Renal pelvis (tissue), 4 donors: Measurements from ENCODE around the gene GPR183. TPM values are rescaled to one million over a fixed set of nuclear protein-coding genes. Genes with fewer than 3 reads are reported as not detected.

Experiments used
- DNase-seq: peaks from one replicate; pipeline ENCODE4 v3.0.0-alpha.2; 2013
- polyA plus RNA-seq, 3 donors: library from polyadenylated mRNA; unstranded; fragments of 120-200 nt; gene quantifications; one replicate each; pipeline ENCODE4 v1.2.1, GENCODE V29; 2013; ENCODE audit not compliant: insufficient read length in 3 of 3

GPR183 gene
- polyA plus RNA-seq, 3 donors: 1.4 to 2.2 (median 1.9) TPM

GRCh38 chr13:99312493-99312883 lies 5.3 kb upstream of the GPR183 start:
- no peak for DNase-seq

- DNase-seq: no peak
These were observed 4.7 kb upstream of the GPR183 start for GRCh38 chr13:99311748-99312492.

DNA sequence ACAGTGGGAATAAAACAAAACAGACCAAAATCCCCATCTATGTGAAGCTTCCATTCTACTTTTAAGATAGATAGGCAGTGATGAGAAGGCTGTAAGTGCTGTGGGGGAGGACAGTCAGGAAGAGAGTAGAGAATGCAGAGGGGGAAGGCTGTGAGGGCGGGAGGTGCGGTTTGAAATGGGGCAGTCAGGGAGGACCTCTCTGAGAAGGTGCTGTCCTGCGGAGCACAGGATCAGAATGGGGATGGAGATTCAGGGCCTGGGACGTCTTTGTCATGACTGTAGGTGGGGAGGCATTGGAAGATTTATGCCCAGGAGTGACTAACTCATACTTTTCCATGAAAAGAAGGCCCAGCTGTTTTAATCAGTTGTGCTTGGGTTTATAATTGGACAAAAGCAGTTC lies 3.9 kb upstream of the GPR183 start:
- no peak for DNase-seq

- DNase-seq: no peak
These were observed 3.3 kb upstream of the GPR183 start for GRCh38 chr13:99310382-99311031.

- no peak for DNase-seq
These were observed 1.4 kb upstream of the GPR183 start for GRCh38 chr13:99308471-99309087.

GRCh38 chr13:99307648-99308339 lies 595 bp upstream of the GPR183 start:
- no peak for DNase-seq

DNA sequence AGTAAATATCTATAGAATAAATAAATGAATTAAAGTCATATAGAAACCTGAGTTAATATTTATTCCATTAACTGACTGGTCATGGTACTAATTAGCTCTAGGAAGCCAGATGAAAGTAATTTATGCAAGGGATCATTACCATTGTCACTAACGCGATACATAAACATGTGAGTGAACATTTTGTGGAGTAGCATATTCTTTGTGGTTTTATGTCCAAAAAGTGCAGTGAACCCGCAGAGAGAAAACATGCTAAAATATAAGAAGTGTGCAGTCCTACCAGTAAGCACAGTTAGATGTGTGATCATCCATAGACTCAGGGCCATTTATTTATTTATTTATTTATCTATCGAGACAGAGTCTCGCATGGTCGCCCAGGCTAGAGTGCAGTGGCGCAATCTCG lies 1.6 kb downstream of the GPR183 start:
- no peak for DNase-seq

DNA sequence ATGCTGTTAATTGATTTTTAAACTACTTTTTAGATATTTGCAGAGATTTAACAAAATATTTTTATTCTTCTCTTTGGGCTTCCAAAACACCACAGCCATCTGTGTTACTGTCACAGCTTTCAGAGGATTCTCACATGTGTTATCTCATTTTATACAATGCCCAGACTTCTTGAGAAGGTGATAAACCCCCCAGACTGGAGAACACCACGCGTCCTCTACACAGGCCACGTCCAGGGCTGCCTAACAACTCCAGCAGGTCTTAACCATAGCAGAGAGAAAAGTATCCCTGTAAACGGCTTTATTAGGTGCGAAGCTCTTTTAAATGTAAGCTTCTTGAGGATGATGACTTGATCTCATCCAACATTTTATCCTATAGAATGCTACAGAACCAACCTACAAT lies 2.0 kb downstream of the GPR183 start:
- DNase-seq: no peak

DNA sequence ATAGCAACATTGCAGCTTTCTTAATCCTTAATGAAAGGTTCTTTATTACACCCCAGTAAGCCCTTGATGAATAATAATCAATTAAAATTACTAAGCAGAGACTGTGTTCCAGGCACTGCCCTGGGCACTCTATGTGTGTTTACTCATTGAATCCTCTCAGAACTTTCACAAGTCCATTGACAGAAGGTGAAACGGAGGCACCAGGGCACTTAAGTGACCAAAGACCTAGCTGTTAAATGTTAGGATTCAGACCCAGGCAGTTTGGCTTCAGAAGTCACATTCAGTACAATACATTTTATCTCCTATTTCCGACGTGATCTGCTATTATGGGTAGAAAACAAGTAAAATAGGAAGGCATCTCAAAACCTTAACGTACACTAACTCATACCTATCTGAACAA lies 2.7 kb downstream of the GPR183 start:
- no peak for DNase-seq

GRCh38 chr13:99303863-99304521 lies 3.2 kb downstream of the GPR183 start:
- DNase-seq: no peak

DNA sequence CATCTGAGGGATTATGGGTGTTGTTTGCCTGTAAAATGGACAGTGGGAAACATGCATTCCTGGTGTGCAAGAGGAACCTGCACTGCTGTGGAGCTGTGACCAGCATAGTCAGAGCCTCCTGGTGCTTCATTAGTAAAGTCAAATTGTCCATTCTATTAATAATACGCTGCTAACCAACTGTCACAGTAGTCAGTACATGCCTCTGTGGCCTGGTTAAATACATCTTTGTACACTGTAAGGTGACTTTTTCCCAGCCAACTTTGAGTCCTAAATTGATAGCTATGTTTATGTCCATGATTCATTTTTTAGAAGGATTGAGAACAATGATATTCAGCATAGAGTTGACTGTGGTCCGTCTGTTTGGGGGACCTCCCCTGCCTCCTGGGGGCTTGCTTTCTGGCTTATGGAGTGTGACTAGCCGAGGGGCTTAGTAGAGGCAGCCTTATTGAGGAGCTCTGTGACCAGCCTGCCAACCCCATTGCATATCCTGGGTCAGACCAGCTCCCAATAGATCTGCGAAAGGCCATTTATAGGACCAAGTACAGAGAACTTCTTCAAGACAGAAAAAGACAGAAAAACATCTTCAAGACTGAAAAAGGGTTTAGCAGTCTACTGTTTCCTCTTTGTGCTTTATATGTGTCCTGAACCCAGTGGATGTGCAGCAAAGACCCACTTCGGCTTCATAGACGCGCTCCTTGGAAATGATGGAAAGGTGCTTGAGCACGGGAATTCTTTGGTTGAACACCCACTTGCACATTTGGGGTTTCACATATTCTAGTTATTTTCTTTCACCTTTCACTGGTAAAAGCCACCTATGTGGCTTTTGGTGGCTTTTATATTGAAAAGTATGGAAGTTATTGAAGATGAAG lies 4.3 kb downstream of the GPR183 start:
- DNase-seq: no peak

- no peak for DNase-seq
These were observed 5.1 kb downstream of the GPR183 start for GRCh38 chr13:99301913-99302636.

DNA sequence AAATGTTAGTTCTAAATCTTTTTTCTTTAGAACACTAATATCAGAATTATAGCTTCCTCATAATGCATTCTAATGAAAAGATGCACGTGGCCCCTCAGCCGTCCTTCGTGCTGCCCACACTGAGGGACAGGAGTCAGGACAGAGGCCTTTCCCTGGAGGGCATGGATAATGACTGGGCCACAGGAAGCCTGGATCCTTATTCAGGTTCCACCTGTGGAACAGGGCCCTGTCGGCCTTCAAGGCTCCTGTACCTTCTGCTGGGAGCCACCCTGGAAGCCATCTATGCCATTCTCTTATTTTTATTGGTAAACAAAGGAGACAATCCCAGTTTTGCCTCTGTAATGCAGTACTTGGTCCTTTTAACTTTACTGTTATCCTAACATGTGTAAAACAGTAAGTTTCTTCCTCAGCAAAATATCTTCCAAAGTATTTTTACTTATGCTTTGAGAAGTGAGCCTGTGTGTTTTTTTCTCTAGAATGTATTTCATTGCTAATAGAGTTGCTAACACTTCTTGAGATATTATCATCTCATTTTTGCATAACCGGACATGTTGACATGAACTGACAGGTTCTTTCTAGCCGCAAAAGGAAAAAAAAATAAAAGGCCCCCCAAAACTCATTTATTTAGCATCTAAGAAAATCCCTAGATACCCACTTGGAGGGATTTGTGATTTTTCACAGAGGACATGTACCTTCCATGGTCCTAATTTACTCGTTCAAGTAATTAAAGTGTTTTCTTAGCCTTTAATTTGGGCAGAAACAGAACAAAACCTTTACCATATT lies 6.0 kb downstream of the GPR183 start:
- no peak for DNase-seq

DNA sequence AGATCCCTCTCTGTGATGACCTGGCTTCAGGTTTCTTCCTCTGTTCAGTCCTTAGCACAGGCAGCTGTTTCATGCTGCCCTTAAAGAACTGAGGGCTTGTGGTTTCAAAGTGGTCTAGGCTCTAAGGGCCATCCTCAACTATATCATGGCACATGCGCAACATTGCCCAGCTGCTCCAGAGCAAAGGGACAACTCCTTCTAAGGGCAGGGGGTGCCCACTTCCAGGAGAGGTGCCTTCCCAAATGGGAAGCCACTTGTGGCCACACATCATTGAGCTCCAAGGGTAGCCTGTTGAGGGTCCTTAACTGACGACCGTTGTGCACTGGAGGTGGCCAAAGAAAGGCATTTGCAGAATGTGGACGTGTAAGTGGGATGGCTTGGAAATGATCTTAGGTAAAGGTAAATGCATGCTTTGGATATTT lies 7.3 kb downstream of the GPR183 start:
- DNase-seq: no peak

- no peak for DNase-seq
These were observed 7.8 kb downstream of the GPR183 start for GRCh38 chr13:99299256-99299919.

GRCh38 chr13:99298056-99298455 lies 9.1 kb downstream of the GPR183 start:
- DNase-seq: no peak

- no peak for DNase-seq
These were observed 9.9 kb downstream of the GPR183 start for GRCh38 chr13:99297331-99297730.

DNA sequence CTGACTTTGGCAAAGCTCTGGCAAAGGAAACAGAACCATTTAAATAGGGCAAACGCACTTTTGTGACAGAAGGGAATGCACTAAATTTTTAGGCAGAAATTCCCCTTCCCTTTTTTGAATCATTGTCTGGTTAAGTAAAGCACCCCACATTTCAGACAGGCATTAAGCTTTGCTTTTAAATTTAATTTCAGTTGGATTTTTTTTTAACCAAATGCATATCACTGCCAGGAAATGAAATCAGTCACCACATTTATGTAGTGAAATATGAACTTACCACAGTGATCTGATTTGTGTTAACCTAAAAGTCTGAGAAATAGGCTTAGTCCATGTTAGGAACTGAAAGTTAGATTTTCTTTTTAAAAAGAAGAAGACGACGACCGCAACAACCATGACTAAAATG lies 10.8 kb downstream of the GPR183 start:
- no peak for DNase-seq
